HepG2 (cell line): ENCODE data around the gene M1AP. TPM values are rescaled to one million over a fixed set of nuclear protein-coding genes. Genes with fewer than 3 reads are reported as not detected.
A peak's percentile ranks its signal among the peaks of the same experiment; 100 is the strongest.

Experiments used
- FOXA3 ChIP-seq: IDR thresholded peaks from 2 replicates; pipeline ENCODE4 v1.6.1; 2016; ENCODE audit warnings: missing genetic modification reagents, missing compliant biosample characterization
- HNF1B ChIP-seq: sonication (generic); formaldehyde crosslinking; IDR thresholded peaks from 2 replicates; pipeline ENCODE4 v1.5.1; 2020; ENCODE audit warnings: mild to moderate bottlenecking, moderate library complexity, missing genetic modification reagents
- HOMEZ ChIP-seq: IDR thresholded peaks from 2 replicates; pipeline ENCODE4 v1.6.1; 2016; ENCODE audit warnings: low read depth
- MED1 ChIP-seq: sonication (generic); formaldehyde crosslinking; IDR thresholded peaks from 2 replicates; pipeline ENCODE4 v1.4.0; 2020; ENCODE audit warnings: missing genetic modification reagents
- MIER3 ChIP-seq: IDR thresholded peaks from 2 replicates; pipeline ENCODE4 v1.6.1; 2016; ENCODE audit warnings: missing compliant biosample characterization, borderline replicate concordance
- POLR2G ChIP-seq: fragments of 200-400 bp; formaldehyde crosslinking; IDR thresholded peaks from 2 replicates; pipeline ENCODE4 v1.6.1; 2018; ENCODE audit warnings: mild to moderate bottlenecking, low read depth, low read length, moderate library complexity
- SAP130 ChIP-seq: IDR thresholded peaks from 2 replicates; pipeline ENCODE4 v1.6.1; 2016; ENCODE audit warnings: low read depth
- SIX1 ChIP-seq: sonication (generic); formaldehyde crosslinking; IDR thresholded peaks from 2 replicates; pipeline ENCODE4 v1.4.0; 2020; ENCODE audit warnings: missing genetic modification reagents, borderline replicate concordance
- TEAD2 ChIP-seq: sonication (generic); formaldehyde crosslinking; IDR thresholded peaks from 2 replicates; pipeline ENCODE4 v1.9.0; 2021; ENCODE audit warnings: missing genetic modification reagents
- ZNF414 ChIP-seq: sonication (generic); formaldehyde crosslinking; IDR thresholded peaks from 2 replicates; pipeline ENCODE4 v1.5.0; 2020; ENCODE audit warnings: missing genetic modification reagents
- polyA plus RNA-seq, 8 experiments: library from polyadenylated mRNA; depleted of rRNA in 3 of 8; stranded (reverse) in 7 of 8; unstranded in 1 of 8; fragments of >200 nt; fragmentation: Illumina TruSeq in 4 of 8; extraction: Trizol in 4 of 8; gene quantifications; 2 replicates each; pipeline versions ENCODE4 v1.2.1 to v1.2.3, GENCODE V29; 2011 to 2016; ENCODE audit warnings: low read depth in 4 of 8, missing spikeins in 1 of 8, mixed read lengths in 1 of 8; ENCODE audit not compliant: insufficient read depth in 1 of 8
- total RNA-seq, 5 experiments: library from RNA; depleted of rRNA; stranded (reverse); fragments of >200 nt; fragmentation: Illumina TruSeq; extraction: Trizol; gene quantifications; 2 replicates each; pipeline ENCODE4 v1.2.3, GENCODE V29; 2016; ENCODE audit warnings: low read depth in 1 of 5

Gene M1AP
- total and polyA plus RNA-seq, 2 of the 13 experiments (the other 11 are each of a cell fraction or from before 2014, with no cell fraction given), result not detected

GRCh38 chr2:74587664-74588277 is 60.4 kb downstream of the M1AP start (continued):
- TF ChIP-seq HNF1B, result peak; percentile 50; the same call in 1 of the 2 replicates
- TF ChIP-seq SIX1 (CRISPR knock-in tag), result no peak
- 0 out of 2 replicates have a peak, but pooled peaks have one; percentile 35 for TF ChIP-seq FOXA3 (CRISPR knock-in tag)
- TF ChIP-seq MED1 (CRISPR knock-in tag), result 0 out of 2 replicates have a peak, but pooled peaks have one; percentile 26
- TF ChIP-seq HOMEZ, result 0 out of 2 replicates have a peak, but pooled peaks have one; percentile 20
- peak; percentile 32; the same call in 1 of the 2 replicates for TF ChIP-seq MIER3 (CRISPR knock-in tag)
- no peak for TF ChIP-seq TEAD2
- TF ChIP-seq SAP130 (CRISPR knock-in tag), result 0 out of 2 replicates have a peak, but pooled peaks have one; percentile 34
- no peak for TF ChIP-seq ZNF414 (CRISPR knock-in tag)
- no peak for TF ChIP-seq POLR2G
